ENCODE results near the gene ZNF276. TPM values are rescaled to one million over a fixed set of nuclear protein-coding genes. Genes with fewer than 3 reads are reported as not detected.

Gene ZNF276
- total RNA-seq, 1 experiment from 2014 or later: 18.6 TPM

GRCh38 chr16:89716493-89716892 is 4.8 kb upstream of the ZNF276 start:
- Histone ChIP-seq H3K9me3 (ENCODE audit: control insufficient read depth, low read depth, low read length) (no peaks in the 10 kb centered on the region), H4K5ac (ENCODE audit: insufficient read length, low read depth, low read length) (no peak overlapping the region), H3K18ac (ENCODE audit: insufficient read length, low read depth, low read length) (no peak overlapping the region), H4K8ac (replicated peaks; ENCODE audit: insufficient read length, low read depth, low read length) (no peak overlapping the region), H2AK5ac (ENCODE audit: insufficient read length, low read length) (no peak overlapping the region), H2BK120ac (ENCODE audit: low read depth, low read length, poor library complexity, severe bottlenecking) (no peak overlapping the region), H2BK12ac (ENCODE audit: insufficient read length, low read depth, low read length) (no peak overlapping the region), H3K27ac (ENCODE audit: insufficient read length, low read depth, low read length) (no peak overlapping the region), H3K79me2 (ENCODE audit: insufficient read depth, low read length) (no peaks in the 10 kb centered on the region), H2BK15ac (ENCODE audit: low read depth, low read length) (no peak overlapping the region), H3K9ac (ENCODE audit: extremely low read depth, insufficient read length, low read length) (no peak overlapping the region), H4K20me1 (ENCODE audit: control insufficient read depth, insufficient read depth, insufficient read length) (no peaks in the 10 kb centered on the region), H3K23me2 (ENCODE audit: insufficient read length, low read depth, low read length, poor library complexity, severe bottlenecking) (peaks cover 19% of the 10 kb centered on the region), H3K27me3 (ENCODE audit: insufficient read depth, low read length) (peaks cover 2% of the 10 kb centered on the region; the same call in 1 of the 2 replicates), H3K23ac (ENCODE audit: insufficient read length, low read depth, low read length) (no peak overlapping the region), H3K14ac (ENCODE audit: insufficient read depth, low read length) (no peak overlapping the region), H2AFZ (ENCODE audit: low read length) (no peak overlapping the region), H3K4ac (ENCODE audit: low read depth, low read length) (no peak overlapping the region), H4K91ac (ENCODE audit: insufficient read length, low read depth, low read length) (no peak overlapping the region), H2BK5ac (ENCODE audit: insufficient read length, low read length) (no peak overlapping the region), H3K4me1 (ENCODE audit: insufficient read depth, low read length) (no peaks in the 10 kb centered on the region), H2BK20ac (ENCODE audit: low read depth, low read length, poor library complexity, severe bottlenecking) (no peak overlapping the region), H3K79me1 (ENCODE audit: insufficient read depth, low read depth, low read length, poor library complexity, severe bottlenecking) (no peaks in the 10 kb centered on the region), H3K56ac (ENCODE audit: insufficient read length, low read depth, low read length) (no peak overlapping the region), H3T11ph (ENCODE audit: low read length) (no peak overlapping the region), H3K4me2 (ENCODE audit: insufficient read depth, insufficient read length, low read length) (no peak overlapping the region)
- no peaks in the 10 kb centered on the region; a peak in 1 of 5 replicates for H3K9me3 Mint-ChIP-seq
- no CpG with 5 or more reads among the region's 15 CpGs for WGBS (ENCODE audit: extremely low coverage, insufficient read length, low lambda C conversion rate)
- H3K36me3 Mint-ChIP-seq (ENCODE audit: insufficient read depth in 1 of 3, low read depth in 3 of 3): peaks cover 25 to 47% (median 33%) of the 10 kb centered on the region in 3 experiments; a peak in 6 of 7 replicates
- no peak overlapping the region for H3K4me3 Mint-ChIP-seq
- TF ChIP-seq CTCF (conservative IDR thresholded peaks at IDR 0.05): no peak
- H3K27ac Mint-ChIP-seq: no peak overlapping the region
- H3K27me3 Mint-ChIP-seq (ENCODE audit: low read depth): peaks cover 48% of the 10 kb centered on the region
- no peak for DNase-seq
- H3K4me1 Mint-ChIP-seq: peaks cover 7 to 10% of the 10 kb centered on the region in 2 experiments

Measured in H9 (cell line).